Common myeloid progenitor, CD34-positive (primary cell): ENCODE results near the gene SCML1.
"Not testable (repeated sequence)": the region's sequence is repeated elsewhere in the genome, so short reads cannot be mapped to it uniquely, and the experiment has no call there.

Experiments
- CTCF ChIA-PET: fragments of 350-600 bp; sonication (Branson Sonifier 250); formaldehyde crosslinking; loops from one replicate; lab custom pipeline; 2021; ENCODE audit warnings: antibody characterized with exemption; lab: Charles Lee
- POLR2A ChIA-PET: fragments of 350-600 bp; sonication (Branson Sonifier 250); formaldehyde crosslinking; loops from one replicate; lab custom pipeline; 2021; ENCODE audit warnings: antibody characterized with exemption; lab: Charles Lee
- DNase-seq, 3 donors: peaks; one replicate each; pipeline versions ENCODE4 v3.0.0 to v3.0.0-alpha.2; 2013
- H3K27ac ChIP-seq, 2 experiments: 1 replicate in 1 of 2; 2 replicates in 1 of 2; pipeline ENCODE4 v1.7.0; 2013; ENCODE audit warnings: inconsistent platforms in 2 of 2, low read length in 2 of 2, mild to moderate bottlenecking in 2 of 2, low read depth in 1 of 2, moderate library complexity in 1 of 2; ENCODE audit not compliant: severe bottlenecking in 2 of 2, insufficient read depth in 1 of 2, poor library complexity in 1 of 2
- H3K27me3 ChIP-seq, 5 experiments: replicated peaks in 2 of 5; 1 replicate in 3 of 5; 2 replicates in 2 of 5; pipeline versions ENCODE4 v1.6.1 to v1.7.0; 2013; ENCODE audit warnings: low read length in 4 of 5, mild to moderate bottlenecking in 2 of 5, moderate library complexity in 2 of 5, inconsistent platforms in 1 of 5; ENCODE audit not compliant: insufficient read depth in 5 of 5, control insufficient read depth in 4 of 5
- H3K36me3 ChIP-seq, 4 experiments: 1 replicate in 2 of 4; 2 replicates in 2 of 4; pipeline versions ENCODE4 v1.6.1 to v1.7.0; 2013; ENCODE audit warnings: low read length in 3 of 4, control low read depth in 1 of 4, mild to moderate bottlenecking in 1 of 4; ENCODE audit not compliant: control insufficient read depth in 4 of 4, insufficient read depth in 4 of 4
- H3K4me1 ChIP-seq, 4 experiments: 1 replicate in 3 of 4; 2 replicates in 1 of 4; pipeline versions ENCODE4 v1.6.1 to v1.7.1; 2013; ENCODE audit warnings: low read length in 3 of 4, mild to moderate bottlenecking in 3 of 4, control low read depth in 1 of 4, inconsistent platforms in 1 of 4, moderate library complexity in 1 of 4; ENCODE audit not compliant: control insufficient read depth in 4 of 4, insufficient read depth in 4 of 4; ENCODE audit errors: control extremely low read depth in 1 of 4
- H3K4me3 ChIP-seq, 7 experiments: 1 replicate in 4 of 7; 2 replicates in 3 of 7; pipeline versions ENCODE4 v1.5.1 to v1.7.0; 2013; ENCODE audit warnings: mild to moderate bottlenecking in 7 of 7, low read length in 6 of 7, moderate library complexity in 6 of 7, inconsistent platforms in 2 of 7, low read depth in 2 of 7, control low read depth in 1 of 7; ENCODE audit not compliant: insufficient read depth in 4 of 7, control insufficient read depth in 1 of 7; ENCODE audit errors: extremely low read depth in 1 of 7
- H3K9me3 ChIP-seq, 5 experiments: 1 replicate in 4 of 5; 2 replicates in 1 of 5; pipeline versions ENCODE4 v1.6.1 to v1.7.1; 2013; ENCODE audit warnings: low read length in 4 of 5, mild to moderate bottlenecking in 2 of 5, inconsistent platforms in 1 of 5, low read depth in 1 of 5, moderate library complexity in 1 of 5; ENCODE audit not compliant: control insufficient read depth in 4 of 5, insufficient read depth in 2 of 5; ENCODE audit errors: control extremely low read depth in 1 of 5
- WGBS: methylation state at CpG from one replicate; pipeline ENCODE4 v1.1.5; 2013; ENCODE audit not compliant: insufficient coverage; 5-methylcytosine and 5-hydroxymethylcytosine counted together

Gene SCML1

DNA sequence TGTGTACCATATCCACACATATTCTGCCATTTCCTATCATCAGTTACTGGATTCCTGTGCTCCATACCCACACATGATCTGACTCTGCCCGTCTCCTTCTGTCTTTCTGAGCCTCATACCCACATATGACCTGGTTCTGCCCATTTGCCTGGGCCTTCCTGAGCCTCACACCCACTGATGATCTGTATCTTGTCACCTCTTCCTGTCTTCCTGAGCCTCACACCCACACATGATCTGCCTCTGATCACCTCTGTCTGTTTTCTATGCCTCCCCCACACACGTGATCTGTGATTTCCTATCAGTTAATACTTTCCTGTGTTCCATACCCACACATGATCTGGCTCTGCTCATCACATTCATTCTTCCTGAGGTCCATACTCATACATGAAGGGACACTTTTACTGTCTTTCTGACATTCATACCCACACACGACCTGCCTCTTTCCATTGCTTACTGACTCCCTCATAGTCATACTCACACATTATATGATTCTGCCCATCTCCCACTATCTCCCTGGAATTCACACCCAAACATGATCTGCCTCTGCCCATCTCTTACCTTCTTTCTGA, 32.5 kb downstream of the SCML1 start:
- no peak overlapping the region for H3K27ac ChIP-seq
- H3K9me3 ChIP-seq, result no peaks in the 10 kb centered on the region
- H3K4me3 ChIP-seq, result no peak overlapping the region
- H3K27me3 ChIP-seq, result peaks cover 0 to 7% (median 0%) of the 10 kb centered on the region in 5 experiments
- ChIA-PET CTCF (no interaction called here), POLR2A (no interaction called here)
- H3K4me1 ChIP-seq, result peaks cover 0 to 29% (median 9%) of the 10 kb centered on the region in 4 experiments
- no peak for DNase-seq
- 65% methylated on average over 3 of the region's 3 CpGs for WGBS
- H3K36me3 ChIP-seq, result no peaks in the 10 kb centered on the region

- Histone ChIP-seq H3K27ac (no peak overlapping the region), H3K9me3 (peaks cover 0 to 3% (median 0%) of the 10 kb centered on the region in 5 experiments), H3K36me3 (no peaks in the 10 kb centered on the region), H3K4me3 (no peak overlapping the region), H3K4me1 (peaks cover 0 to 4% (median 2%) of the 10 kb centered on the region in 4 experiments), H3K27me3 (peaks cover 0 to 6% (median 0%) of the 10 kb centered on the region in 5 experiments)
- DNase-seq, result no peak
- 76% methylated on average over 8 of the region's 8 CpGs for WGBS
- POLR2A ChIA-PET, result no interaction called here
- CTCF ChIA-PET, result no interaction called here
Observed at GRCh38 chrX:17773221-17773876, 36.1 kb downstream of the SCML1 start.

DNA sequence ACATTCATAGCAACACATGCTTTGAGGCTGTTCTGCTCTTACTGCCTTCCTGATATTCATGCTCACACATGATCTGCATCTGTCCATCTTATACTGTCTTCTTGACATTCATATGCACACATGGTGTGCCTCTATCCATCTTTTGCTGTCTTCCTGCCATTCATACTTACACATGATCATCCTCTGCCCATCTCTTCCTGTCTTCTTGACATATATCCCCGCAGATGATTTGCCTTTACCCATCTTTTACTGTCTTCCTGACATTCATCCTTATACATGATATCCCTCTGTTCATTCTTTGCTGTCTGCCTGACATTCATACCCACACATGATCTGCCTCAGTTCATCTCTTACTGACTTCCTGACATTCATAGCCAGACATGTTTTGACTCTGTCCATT, 36.8 kb downstream of the SCML1 start:
- Histone ChIP-seq H3K4me3 (no peak overlapping the region), H3K4me1 (peaks cover 0 to 4% (median 2%) of the 10 kb centered on the region in 4 experiments), H3K9me3 (peaks cover 0 to 3% (median 0%) of the 10 kb centered on the region in 5 experiments), H3K27me3 (peaks cover 0 to 6% (median 0%) of the 10 kb centered on the region in 5 experiments), H3K36me3 (no peaks in the 10 kb centered on the region), H3K27ac (no peak overlapping the region)
- WGBS, result 89% methylated on average over 1 of the region's 1 CpG
- ChIA-PET CTCF (no interaction called here), POLR2A (no interaction called here)
- no peak for DNase-seq

- H3K36me3 ChIP-seq, result no peaks in the 10 kb centered on the region
- H3K4me3 ChIP-seq, result no peak overlapping the region
- CTCF ChIA-PET, result no interaction called here
- no peak for DNase-seq
- no peaks in the 10 kb centered on the region for H3K4me1 ChIP-seq
- POLR2A ChIA-PET, result no interaction called here
- no CpG with 5 or more reads among the region's 2 CpGs for WGBS
- H3K27ac ChIP-seq, result no peak overlapping the region
- no peaks in the 10 kb centered on the region for H3K27me3 ChIP-seq
- peaks cover 0 to 9% (median 0%) of the 10 kb centered on the region in 5 experiments for H3K9me3 ChIP-seq
Observed at GRCh38 chrX:17778997-17779396, 41.7 kb downstream of the SCML1 start.

- WGBS, result 87% methylated on average over 4 of the region's 4 CpGs
Observed at GRCh38 chrX:17779434-17779833, 42.1 kb downstream of the SCML1 start.

GRCh38 chrX:17786554-17787347, 49.5 kb downstream of the SCML1 start:
- H3K27me3 ChIP-seq, H3K4me3 ChIP-seq, POLR2A ChIA-PET, DNase-seq, H3K36me3 ChIP-seq, H3K4me1 ChIP-seq, H3K27ac ChIP-seq, H3K9me3 ChIP-seq: not testable (repeated sequence)
- CTCF ChIA-PET, result interaction anchor here (1.2 kb wide), 1 partner anchor 15 kb away, joined by 3 read pairs; no protein-coding TSS in a partner anchor
- WGBS, result 82% methylated on average over 14 of the region's 31 CpGs

More at GRCh38 chrX:17779434-17779833, 42.1 kb downstream of the SCML1 start:
- DNase-seq, result no peak
- H3K4me1 ChIP-seq, result no peaks in the 10 kb centered on the region
- no peak overlapping the region for H3K4me3 ChIP-seq
- H3K27me3 ChIP-seq, result no peaks in the 10 kb centered on the region
- POLR2A ChIA-PET, result no interaction called here
- H3K27ac ChIP-seq, result no peak overlapping the region
- H3K9me3 ChIP-seq, result peaks cover 0 to 9% (median 0%) of the 10 kb centered on the region in 5 experiments
- CTCF ChIA-PET, result no interaction called here
- no peaks in the 10 kb centered on the region for H3K36me3 ChIP-seq
